ENCODE results near the gene MZF1.

MZF1 gene

DNA sequence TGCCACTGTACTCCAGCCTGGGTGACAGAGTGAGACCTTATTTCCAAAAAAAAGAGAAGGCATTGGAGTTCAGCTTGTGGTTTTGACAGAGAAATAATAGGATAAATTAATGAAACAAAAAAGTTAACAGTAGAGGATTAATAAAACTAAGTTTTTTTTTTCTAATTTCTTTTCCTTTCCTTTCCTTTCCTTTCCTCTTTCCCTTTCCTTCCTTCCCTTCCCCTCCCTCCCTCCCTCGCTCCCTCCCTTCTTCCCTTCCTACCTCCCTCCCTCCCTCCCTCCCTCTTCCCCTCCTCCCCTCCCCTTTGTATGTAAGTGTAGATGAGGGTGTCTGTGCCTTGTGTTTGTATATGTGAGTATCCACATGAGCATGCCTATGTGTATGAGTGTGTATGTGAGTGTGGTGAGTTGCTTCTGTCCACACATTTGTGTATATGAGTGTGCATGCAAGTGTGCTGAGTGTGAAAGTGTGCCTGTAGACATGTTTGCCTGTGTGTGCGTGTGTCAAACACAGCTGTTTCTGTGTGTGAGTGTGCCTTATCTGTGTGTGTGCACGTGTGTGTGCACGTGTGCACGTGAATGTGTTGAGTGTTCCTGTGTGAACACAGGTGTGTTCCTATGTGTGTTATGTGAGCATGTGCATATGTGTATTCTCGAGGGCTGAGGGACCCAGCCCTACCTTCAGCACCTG, 12.5 kb upstream of the MZF1 start:
- ATAC-seq, result no peak; the same call in 2 of the 3 replicates
- no peak for TF ChIP-seq PPARA (CRISPR knock-in tag; IDR thresholded peaks at IDR 0.05; ENCODE audit: borderline replicate concordance)

DNA sequence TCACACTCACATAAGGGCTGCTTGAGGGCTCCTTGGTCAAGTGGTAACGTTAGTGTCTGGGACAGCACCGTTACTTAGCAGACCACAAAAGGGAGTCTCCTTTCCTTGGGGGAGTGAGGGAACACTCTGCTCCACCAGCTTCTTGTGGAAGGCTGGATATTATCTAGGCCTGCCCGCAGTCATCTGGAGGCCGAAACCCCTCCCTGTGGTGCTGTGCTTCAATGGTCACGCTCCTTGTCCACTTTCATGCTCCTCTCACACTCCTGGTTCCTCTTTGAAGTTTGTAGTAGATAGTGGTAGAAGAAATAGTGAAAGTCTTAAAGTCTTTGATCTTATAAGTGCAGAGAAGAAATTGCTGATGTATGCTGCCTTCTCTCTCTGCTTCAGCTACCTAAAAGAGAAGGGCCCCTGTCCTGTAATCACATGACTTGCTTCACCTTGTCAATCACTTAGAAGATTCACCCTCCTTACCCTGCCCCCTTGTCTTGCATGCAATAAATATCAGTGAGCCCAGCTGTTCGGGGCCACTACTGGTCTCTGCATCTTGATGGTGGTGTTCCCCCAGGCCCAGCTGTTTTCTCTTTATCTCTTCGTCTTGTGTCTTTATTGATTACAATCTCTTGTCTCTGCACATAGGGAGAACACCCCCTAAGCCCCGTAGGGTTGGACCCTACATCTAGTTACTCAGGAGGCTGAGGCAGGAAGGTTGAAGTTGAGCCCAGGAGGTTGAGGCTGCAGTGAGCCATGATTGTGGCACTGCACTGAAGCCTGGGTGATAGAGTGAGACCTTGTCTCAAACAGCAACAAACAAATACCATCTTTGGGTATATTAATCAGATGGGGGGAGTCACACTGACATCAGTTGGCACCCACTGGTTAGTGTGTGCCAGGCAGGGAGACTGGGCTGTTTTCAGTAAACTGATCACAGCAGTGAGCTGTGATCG, 11.6 kb upstream of the MZF1 start:
- ATAC-seq, result no peak
- TF ChIP-seq, protein P1, sequence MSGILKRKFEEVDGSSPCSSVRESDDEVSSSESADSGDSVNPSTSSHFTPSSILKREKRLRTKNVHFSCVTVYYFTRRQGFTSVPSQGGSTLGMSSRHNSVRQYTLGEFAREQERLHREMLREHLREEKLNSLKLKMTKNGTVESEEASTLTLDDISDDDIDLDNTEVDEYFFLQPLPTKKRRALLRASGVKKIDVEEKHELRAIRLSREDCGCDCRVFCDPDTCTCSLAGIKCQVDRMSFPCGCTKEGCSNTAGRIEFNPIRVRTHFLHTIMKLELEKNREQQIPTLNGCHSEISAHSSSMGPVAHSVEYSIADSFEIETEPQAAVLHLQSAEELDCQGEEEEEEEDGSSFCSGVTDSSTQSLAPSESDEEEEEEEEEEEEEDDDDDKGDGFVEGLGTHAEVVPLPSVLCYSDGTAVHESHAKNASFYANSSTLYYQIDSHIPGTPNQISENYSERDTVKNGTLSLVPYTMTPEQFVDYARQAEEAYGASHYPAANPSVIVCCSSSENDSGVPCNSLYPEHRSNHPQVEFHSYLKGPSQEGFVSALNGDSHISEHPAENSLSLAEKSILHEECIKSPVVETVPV (CRISPR knock-in tag; IDR thresholded peaks at IDR 0.05), result no peak
- no peak for TF ChIP-seq ZC3H10 (CRISPR knock-in tag; IDR thresholded peaks at IDR 0.05)

DNA sequence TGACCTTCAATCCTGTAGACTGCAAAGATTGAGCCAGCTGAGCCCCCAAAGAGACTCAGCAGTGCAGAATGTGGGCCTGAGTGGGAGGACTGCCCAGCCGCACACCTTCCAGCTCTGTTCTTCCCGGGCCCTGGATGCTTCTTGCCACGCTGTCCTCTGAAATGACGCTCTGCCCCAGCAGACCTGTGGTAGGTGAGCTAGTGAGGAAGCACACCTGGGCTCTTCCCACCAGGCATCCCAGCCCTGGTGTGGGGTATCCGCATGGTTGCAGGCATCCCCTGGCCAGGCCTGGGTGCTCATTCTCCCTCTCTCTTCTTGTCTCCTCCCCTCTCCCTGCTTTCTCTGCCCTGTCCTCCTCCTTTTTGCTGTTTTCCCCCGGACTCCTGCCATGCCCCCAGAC, 9.8 kb upstream of the MZF1 start:
- TF ChIP-seq, protein P2, sequence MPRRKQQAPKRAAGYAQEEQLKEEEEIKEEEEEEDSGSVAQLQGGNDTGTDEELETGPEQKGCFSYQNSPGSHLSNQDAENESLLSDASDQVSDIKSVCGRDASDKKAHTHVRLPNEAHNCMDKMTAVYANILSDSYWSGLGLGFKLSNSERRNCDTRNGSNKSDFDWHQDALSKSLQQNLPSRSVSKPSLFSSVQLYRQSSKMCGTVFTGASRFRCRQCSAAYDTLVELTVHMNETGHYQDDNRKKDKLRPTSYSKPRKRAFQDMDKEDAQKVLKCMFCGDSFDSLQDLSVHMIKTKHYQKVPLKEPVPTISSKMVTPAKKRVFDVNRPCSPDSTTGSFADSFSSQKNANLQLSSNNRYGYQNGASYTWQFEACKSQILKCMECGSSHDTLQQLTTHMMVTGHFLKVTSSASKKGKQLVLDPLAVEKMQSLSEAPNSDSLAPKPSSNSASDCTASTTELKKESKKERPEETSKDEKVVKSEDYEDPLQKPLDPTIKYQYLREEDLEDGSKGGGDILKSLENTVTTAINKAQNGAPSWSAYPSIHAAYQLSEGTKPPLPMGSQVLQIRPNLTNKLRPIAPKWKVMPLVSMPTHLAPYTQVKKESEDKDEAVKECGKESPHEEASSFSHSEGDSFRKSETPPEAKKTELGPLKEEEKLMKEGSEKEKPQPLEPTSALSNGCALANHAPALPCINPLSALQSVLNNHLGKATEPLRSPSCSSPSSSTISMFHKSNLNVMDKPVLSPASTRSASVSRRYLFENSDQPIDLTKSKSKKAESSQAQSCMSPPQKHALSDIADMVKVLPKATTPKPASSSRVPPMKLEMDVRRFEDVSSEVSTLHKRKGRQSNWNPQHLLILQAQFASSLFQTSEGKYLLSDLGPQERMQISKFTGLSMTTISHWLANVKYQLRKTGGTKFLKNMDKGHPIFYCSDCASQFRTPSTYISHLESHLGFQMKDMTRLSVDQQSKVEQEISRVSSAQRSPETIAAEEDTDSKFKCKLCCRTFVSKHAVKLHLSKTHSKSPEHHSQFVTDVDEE (CRISPR knock-in tag; IDR thresholded peaks at IDR 0.05), result no peak
- TF ChIP-seq PPARA (CRISPR knock-in tag; IDR thresholded peaks at IDR 0.05; ENCODE audit: borderline replicate concordance) (no peak), GLIS3 (CRISPR knock-in tag; IDR thresholded peaks at IDR 0.05) (no peak), ZC3H10 (CRISPR knock-in tag; IDR thresholded peaks at IDR 0.05) (no peak), OSR1 (CRISPR knock-in tag; IDR thresholded peaks at IDR 0.05) (no peak), BACH2 (CRISPR knock-in tag; IDR thresholded peaks at IDR 0.05; ENCODE audit: borderline replicate concordance) (no peak), ZNF70 (CRISPR knock-in tag; IDR thresholded peaks at IDR 0.05) (no peak), CSDC2 (CRISPR knock-in tag; IDR thresholded peaks at IDR 0.05) (no peak), SNAI2 (CRISPR knock-in tag; IDR thresholded peaks at IDR 0.05) (no peak)
- TF ChIP-seq, protein P1 (CRISPR knock-in tag; IDR thresholded peaks at IDR 0.05), result no peak
- TF ChIP-seq, protein P3, sequence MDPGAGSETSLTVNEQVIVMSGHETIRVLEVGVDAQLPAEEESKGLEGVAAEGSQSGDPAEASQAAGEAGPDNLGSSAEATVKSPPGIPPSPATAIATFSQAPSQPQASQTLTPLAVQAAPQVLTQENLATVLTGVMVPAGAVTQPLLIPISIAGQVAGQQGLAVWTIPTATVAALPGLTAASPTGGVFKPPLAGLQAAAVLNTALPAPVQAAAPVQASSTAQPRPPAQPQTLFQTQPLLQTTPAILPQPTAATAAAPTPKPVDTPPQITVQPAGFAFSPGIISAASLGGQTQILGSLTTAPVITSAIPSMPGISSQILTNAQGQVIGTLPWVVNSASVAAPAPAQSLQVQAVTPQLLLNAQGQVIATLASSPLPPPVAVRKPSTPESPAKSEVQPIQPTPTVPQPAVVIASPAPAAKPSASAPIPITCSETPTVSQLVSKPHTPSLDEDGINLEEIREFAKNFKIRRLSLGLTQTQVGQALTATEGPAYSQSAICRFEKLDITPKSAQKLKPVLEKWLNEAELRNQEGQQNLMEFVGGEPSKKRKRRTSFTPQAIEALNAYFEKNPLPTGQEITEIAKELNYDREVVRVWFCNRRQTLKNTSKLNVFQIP (CRISPR knock-in tag; IDR thresholded peaks at IDR 0.05; ENCODE audit: borderline replicate concordance, low read depth), result no peak
- no peak for ATAC-seq

DNA sequence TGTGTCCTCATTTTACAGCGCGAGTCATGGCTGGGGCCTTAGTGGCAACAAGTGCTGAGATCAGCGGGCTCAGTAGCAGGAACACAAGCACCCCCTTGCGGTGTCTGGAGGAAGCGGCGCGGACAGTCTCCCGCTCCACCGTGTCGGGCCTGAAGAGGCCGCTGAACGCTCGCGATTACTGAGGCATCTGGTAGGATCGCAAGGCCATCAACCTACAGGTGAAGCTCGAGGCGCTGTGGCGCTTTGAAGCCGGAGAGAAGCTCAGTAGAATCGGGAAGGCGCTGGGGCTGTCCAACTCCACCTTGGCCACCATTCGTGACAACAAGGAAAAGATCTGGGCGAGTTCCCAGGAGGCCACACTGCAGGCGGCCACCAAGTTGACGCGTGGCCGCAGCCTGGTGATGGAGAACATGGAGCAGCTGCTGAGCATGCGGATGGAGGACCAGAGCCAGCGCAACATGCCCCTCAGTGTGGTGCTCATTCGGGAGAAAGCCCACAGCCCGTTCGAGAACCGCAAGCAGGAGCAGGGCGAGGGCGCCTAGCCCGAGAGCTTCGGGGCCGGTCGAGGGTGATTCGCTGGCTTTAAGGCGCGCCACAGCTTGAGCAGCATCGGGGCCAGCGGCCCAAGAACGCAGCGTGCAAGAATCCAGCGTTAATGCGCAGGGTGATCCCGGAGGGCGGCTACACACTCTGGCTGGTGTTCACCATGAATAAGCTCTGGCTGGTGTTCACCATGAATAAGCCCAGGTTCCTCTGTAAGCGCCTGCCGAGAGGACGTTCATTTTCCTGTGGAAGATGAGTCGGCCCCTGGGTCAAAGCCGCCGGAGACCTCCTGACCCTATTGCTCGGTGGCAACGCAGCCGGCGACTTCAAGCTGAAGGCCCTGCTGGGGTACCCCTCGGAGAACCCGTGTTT, 8.3 kb upstream of the MZF1 start:
- no peak for ATAC-seq
- TF ChIP-seq TOX (CRISPR knock-in tag; IDR thresholded peaks at IDR 0.05; ENCODE audit: borderline replicate concordance), result no peak

DNA sequence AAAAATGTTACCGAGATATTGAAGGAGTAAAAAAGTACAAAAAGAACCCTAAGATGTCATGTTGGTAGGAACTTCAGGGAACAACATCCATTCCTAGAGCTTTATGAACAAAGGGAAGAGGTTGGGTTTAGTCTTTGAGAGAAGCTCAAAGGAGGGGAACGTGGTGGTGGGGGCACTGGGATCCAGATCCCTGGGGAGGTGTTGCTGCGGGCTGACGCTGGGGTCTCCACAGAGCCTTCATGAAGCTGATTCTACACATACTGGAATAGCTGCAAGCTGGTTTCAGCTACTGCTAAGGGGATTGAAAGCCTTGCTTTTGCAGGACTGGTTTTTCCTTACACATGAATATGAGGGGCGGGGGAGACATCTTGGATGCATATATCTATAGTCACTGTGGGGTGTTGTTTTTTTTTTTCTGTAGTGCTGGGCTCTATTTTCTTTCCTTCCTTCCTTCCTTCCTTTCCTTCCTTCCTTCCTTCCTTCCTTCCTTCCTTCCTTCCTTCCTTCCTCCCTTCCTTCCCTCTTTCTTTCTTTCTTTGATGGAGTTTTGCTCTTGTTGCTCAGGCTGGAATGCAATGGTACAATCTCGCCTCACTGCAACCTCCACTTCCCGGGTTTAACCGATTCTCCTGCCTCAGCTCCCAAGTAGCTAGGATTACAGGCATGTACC, 6.5 kb upstream of the MZF1 start:
- TF ChIP-seq ZFP3 (CRISPR knock-in tag; IDR thresholded peaks at IDR 0.05), result no peak
- no peak for TF ChIP-seq ARNTL (CRISPR knock-in tag; IDR thresholded peaks at IDR 0.05; ENCODE audit: borderline replicate concordance, low read depth)
- TF ChIP-seq ZNF565 (CRISPR knock-in tag; conservative IDR thresholded peaks at IDR 0.05; ENCODE audit: low read depth), result no peak
- ATAC-seq, result no peak

All from SK-N-SH treated with all-trans-retinoic acid at 6 μM for 48 hours (cell line).